ENCODE results near the gene PUS3. TPM values are rescaled to one million over a fixed set of nuclear protein-coding genes. Genes with fewer than 3 reads are reported as not detected.

The PUS3 gene
- total RNA-seq, 1 donor = 11.7 TPM

DNA sequence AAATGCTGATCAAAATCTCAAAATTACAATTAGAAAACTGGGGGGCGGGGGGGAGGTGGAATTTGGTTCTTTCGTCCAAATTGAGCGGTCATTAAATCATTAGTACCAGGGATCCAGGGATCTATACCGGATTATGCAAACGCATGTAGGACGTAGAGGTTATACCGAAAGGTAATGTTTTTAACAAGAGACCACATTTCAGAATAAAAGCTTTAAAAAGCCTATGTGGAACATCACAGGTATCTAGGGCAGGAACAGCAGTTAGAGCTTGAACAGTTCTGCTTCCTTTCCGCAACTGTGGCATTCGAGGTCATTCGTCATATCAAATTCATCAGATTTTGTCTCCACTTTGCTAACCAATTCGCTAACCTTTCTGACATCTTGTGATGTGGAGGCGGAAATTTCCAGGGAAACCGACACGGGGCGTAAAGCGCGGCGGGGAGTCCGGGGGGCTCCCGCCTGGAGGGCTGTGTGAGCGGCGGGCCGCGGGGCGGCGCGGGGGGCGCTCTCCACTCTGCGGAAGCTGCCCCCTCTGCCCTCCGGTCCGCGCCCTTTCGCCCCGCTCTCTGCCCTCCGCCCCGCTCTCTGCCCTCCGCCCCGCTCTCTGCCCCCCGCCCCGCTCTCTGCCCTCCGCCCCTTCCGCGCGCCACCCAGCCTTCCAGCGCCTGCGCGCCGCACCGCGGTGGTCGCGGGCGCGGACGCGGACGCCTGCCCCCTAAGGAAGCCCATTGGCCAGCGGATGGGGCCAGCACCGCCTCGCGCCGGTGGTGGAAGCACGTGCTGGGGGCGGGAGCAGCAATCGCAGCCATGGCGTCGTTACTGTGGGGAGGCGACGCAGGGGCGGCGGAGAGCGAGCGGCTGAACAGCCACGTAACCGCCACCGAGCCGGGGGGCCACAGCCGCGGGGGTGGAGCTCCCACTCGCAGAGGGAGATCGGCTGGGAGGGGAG, 979 bp upstream of the PUS3 start, which contains the start of gene DDX25:
TSS of gene DDX25 (plus strand) at position 798 of the 949 bp plus-strand sequence. CDS start at position 808, 10 bp downstream.
- TF ChIP-seq, protein P1, sequence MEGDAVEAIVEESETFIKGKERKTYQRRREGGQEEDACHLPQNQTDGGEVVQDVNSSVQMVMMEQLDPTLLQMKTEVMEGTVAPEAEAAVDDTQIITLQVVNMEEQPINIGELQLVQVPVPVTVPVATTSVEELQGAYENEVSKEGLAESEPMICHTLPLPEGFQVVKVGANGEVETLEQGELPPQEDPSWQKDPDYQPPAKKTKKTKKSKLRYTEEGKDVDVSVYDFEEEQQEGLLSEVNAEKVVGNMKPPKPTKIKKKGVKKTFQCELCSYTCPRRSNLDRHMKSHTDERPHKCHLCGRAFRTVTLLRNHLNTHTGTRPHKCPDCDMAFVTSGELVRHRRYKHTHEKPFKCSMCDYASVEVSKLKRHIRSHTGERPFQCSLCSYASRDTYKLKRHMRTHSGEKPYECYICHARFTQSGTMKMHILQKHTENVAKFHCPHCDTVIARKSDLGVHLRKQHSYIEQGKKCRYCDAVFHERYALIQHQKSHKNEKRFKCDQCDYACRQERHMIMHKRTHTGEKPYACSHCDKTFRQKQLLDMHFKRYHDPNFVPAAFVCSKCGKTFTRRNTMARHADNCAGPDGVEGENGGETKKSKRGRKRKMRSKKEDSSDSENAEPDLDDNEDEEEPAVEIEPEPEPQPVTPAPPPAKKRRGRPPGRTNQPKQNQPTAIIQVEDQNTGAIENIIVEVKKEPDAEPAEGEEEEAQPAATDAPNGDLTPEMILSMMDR (IDR thresholded peaks at IDR 0.05; ENCODE audit: insufficient read depth, low read length) = no peak
- no peak for DNase-seq (ENCODE audit: low read depth)
- peak within 1 kb of the TSS; percentile 43 for H3K4me3 ChIP-seq (ENCODE audit: low read depth, low read length)

DNA sequence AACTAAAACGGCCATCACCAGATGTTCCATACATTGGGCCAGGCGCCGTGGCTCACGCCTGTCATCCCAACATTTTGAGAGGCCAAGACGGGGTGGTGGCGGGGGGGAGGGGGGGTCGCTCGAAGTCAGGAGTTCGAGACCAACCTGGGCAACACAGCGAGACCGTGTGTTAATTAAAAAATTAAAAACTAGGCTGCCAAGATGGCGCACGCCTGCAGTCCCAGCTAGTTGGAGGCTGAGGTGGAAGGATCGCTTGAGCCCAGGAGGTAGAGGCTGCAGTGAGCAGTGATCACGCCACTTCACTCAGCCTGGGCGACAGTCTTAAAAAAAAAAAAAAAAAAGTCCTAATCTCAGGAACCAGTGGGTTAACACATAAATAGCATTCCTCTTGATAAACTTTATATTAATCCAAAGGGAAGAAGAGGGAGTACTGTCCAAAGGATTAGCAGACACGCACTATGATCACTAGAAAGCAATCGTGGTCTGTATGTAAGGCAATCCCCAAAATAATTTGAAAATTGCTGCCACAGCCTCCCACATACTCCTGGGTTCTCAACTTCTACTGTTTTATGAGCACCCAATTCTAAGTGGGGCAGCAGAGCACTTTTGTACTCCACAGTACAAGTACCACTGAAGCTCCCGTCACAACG, 604 bp downstream of the PUS3 start:
- peak overlapping the region; percentile 86 for H3K4me3 ChIP-seq (ENCODE audit: low read depth, low read length)
- TF ChIP-seq, protein P1 (IDR thresholded peaks at IDR 0.05; ENCODE audit: insufficient read depth, low read length) = no peak
- DNase-seq (ENCODE audit: low read depth) = no peak

DNA sequence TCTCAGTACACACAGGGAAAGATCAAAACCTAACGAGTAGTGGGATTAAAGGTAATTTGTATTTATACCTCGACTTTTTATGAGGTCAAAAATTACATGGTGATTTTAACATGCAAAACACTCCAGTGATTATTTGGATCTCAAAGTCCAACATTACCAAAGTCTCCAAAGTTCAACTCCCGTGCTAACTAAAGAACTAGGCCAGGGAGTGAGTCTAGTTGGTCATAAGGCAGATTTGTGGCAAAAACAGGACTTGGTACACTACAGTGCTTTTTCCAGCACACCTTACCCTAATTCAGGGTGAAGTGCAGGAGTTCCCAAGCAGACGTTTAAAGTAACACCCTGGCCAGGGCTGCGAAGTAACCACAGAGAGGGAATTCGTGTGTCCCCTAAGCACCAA, 1.1 kb downstream of the PUS3 start:
- H3K4me3 ChIP-seq (ENCODE audit: low read depth, low read length) = peak overlapping the region; percentile 86
- TF ChIP-seq, protein P1 (IDR thresholded peaks at IDR 0.05; ENCODE audit: insufficient read depth, low read length) = no peak
- DNase-seq (ENCODE audit: low read depth) = no peak

DNA sequence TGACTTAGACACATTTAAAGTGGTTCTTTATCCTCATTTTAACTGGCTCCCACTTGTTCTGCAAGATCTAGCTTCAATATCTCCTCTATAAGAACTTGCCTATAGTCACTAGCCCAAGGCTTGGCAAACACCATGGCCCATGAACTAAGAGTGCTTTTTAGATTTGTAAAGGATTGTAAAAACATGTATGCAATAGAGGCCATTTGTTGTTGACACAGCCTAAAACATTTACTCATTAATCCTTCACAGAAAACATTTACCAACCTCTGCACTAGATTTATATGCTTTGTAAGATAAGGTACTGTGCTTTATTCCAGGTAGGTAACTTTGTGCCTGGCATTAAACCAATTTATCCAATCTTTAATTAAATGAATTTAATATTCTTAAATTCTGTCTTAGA, 10.0 kb downstream of the PUS3 start:
- no peak overlapping the region for H3K4me3 ChIP-seq (ENCODE audit: low read depth, low read length)
- no peak for DNase-seq (ENCODE audit: low read depth)
- TF ChIP-seq, protein P1 (IDR thresholded peaks at IDR 0.05; ENCODE audit: insufficient read depth, low read length) = no peak

DNA sequence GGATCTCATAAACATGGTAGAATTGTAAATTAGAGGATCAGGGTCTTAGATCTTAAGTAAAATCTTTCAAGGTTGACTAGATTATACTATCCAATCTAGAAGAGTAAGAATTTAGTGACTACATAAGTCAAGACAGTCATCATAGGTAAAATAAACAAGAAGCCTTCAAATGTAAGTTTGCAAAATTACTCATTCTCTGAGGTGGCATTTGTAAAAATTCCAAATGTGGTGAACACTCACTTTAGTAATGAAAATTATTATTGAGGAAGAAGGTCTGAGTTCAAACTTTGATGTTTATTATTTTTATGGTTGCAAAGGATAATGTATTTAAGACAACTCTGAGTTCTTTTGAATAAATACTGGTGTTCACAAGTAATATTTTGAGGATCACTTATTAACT, 10.9 kb downstream of the PUS3 start:
- TF ChIP-seq, protein P1 (IDR thresholded peaks at IDR 0.05; ENCODE audit: insufficient read depth, low read length) = no peak
- peak; percentile 27 for DNase-seq (ENCODE audit: low read depth)
- no peak overlapping the region for H3K4me3 ChIP-seq (ENCODE audit: low read depth, low read length)

DNA sequence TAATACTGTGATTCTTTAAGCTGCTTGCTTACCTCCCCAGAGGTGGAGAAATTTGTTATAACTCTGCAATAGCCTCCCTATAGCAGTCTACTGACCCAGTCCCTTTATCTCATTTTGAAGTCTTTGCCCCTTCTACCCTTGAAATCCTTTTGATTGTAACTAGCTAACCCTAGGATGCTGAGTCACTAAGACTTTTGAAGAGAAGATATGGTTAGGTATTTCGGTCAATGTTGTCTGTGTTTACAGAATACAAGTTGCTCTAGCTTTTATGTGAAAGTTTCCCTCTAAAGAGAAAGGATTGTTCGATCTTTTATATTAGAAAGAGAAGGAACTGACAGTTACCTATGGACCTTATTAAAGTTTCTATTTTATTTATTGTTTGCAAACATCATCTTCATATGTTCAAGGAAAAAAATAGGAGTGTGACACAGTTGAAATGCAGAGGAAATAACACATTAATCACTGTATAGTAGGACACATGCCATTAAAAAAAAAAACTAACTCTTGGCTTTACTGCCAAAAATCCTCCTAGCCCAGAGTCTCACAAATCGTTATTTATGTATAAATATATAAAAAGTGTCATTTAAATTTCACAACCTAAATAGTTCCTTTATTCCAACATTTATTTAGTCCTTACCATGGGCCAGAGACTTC, 12.4 kb downstream of the PUS3 start:
- no peak overlapping the region for H3K4me3 ChIP-seq (ENCODE audit: low read depth, low read length)
- DNase-seq (ENCODE audit: low read depth) = peak; percentile 15
- TF ChIP-seq, protein P1 (IDR thresholded peaks at IDR 0.05; ENCODE audit: insufficient read depth, low read length) = no peak
